ENCODE data around the gene FAM111B.

- TF ChIP-seq CTCF (IDR thresholded peaks at IDR 0.05; ENCODE audit: low read depth, low read length, missing input control) (no peak), EGR1 (IDR thresholded peaks at IDR 0.05; ENCODE audit: low read depth in 2 of 2) (peak in 1 of 2 donors; percentile 75), RXRA (IDR thresholded peaks at IDR 0.05) (peak; percentile 89 to 90), FOXA1 (IDR thresholded peaks at IDR 0.05) (peak; percentile 26), ATF3 (IDR thresholded peaks at IDR 0.05) (no peak), GABPA (IDR thresholded peaks at IDR 0.05 in 1 of 2, conservative IDR thresholded peaks at IDR 0.05 in 1 of 2) (no peak), HNF4G (IDR thresholded peaks at IDR 0.05) (no peak), MAX (IDR thresholded peaks at IDR 0.05) (peak; percentile 32), TAF1 (conservative IDR thresholded peaks at IDR 0.05) (peak; percentile 50), REST (IDR thresholded peaks at IDR 0.05) (peak; percentile 71), JUND (IDR thresholded peaks at IDR 0.05) (peak in 1 of 2 donors; percentile 42), YY1 (IDR thresholded peaks at IDR 0.05) (peak; percentile 4), RAD21 (IDR thresholded peaks at IDR 0.05) (peak in 1 of 2 donors; percentile 32)
Observed at GRCh38 chr11:59173964-59174663, 67.1 kb downstream of the FAM111B start.

Measured in liver (tissue), 3 donors.